IMR-90 (cell line): Measurements from ENCODE around the gene MPND. TPM values are rescaled to one million over a fixed set of nuclear protein-coding genes. Genes with fewer than 3 reads are reported as not detected.

Source experiments
- ATAC-seq: fragments of 200-7000 bp; cut with Tn5 transposase; 2 replicates; pipeline ENCODE4 v1.9.1; 2020; ENCODE audit warnings: low read depth, mild to moderate bottlenecking, moderate library complexity
- BruUV-seq: library from RNA; stranded (reverse); fragments of 400-500 nt; replicated peaks from 2 replicates; lab custom pipeline; 2021; lab: Mats Ljungman, UMichigan
- CTCF ChIA-PET: fragments of 300-600 bp; formaldehyde crosslinking; extraction: SDS; loops from one replicate; lab custom pipeline; 2021; ENCODE audit warnings: antibody characterized with exemption; lab: Yijun Ruan, JAX
- POLR2A ChIA-PET: fragments of 300-600 bp; sonication (Branson Sonifier 250); formaldehyde crosslinking; loops from one replicate; lab custom pipeline; 2022; ENCODE audit warnings: antibody characterized with exemption; ENCODE audit not compliant: unreplicated experiment; lab: Charles Lee
- DNase-seq: peaks from one replicate; pipeline ENCODE4 v3.0.0; 2013
- H2AFZ ChIP-seq: replicated peaks from 2 replicates; pipeline ENCODE3; 2013; ENCODE audit warnings: low read length, mild to moderate bottlenecking; ENCODE audit not compliant: poor library complexity
- H2AK5ac ChIP-seq: 2 replicates; pipeline ENCODE4 v1.6.1; 2013; ENCODE audit warnings: low read depth, low read length, inconsistent platforms
- H2AK9ac ChIP-seq: replicated peaks from 2 replicates; pipeline ENCODE3; 2013; ENCODE audit warnings: mild to moderate bottlenecking, low read depth, low read length, moderate library complexity; ENCODE audit not compliant: poor library complexity
- H2BK120ac ChIP-seq: 2 replicates; pipeline ENCODE4 v1.6.1; 2013; ENCODE audit warnings: low read depth, low read length, inconsistent platforms
- H2BK15ac ChIP-seq: 3 replicates; pipeline ENCODE4 v1.6.1; 2013; ENCODE audit warnings: low read depth, low read length, inconsistent platforms
- H2BK20ac ChIP-seq: 2 replicates; pipeline ENCODE4 v1.6.1; 2013; ENCODE audit warnings: low read depth, mild to moderate bottlenecking, inconsistent platforms, low read length, moderate library complexity
- H2BK5ac ChIP-seq: 2 replicates; pipeline ENCODE4 v1.6.1; 2013; ENCODE audit warnings: mild to moderate bottlenecking, low read depth, low read length, inconsistent platforms; ENCODE audit not compliant: poor library complexity, severe bottlenecking
- H3K14ac ChIP-seq: replicated peaks from 2 replicates; pipeline ENCODE4 v1.6.1; 2013; ENCODE audit warnings: low read depth, low read length, inconsistent platforms
- H3K18ac ChIP-seq: 2 replicates; pipeline ENCODE4 v1.6.1; 2013; ENCODE audit warnings: low read depth, low read length, control low read depth
- H3K23ac ChIP-seq: 2 replicates; pipeline ENCODE4 v1.6.1; 2013; ENCODE audit warnings: low read depth, low read length, inconsistent platforms
- H3K27ac ChIP-seq: 2 replicates; pipeline ENCODE4 v1.5.1; 2013; ENCODE audit warnings: mild to moderate bottlenecking, control low read depth, low read length; ENCODE audit not compliant: insufficient read depth
- H3K27me3 ChIP-seq: 2 replicates; pipeline ENCODE4 v1.6.1; 2013; ENCODE audit warnings: low read length; ENCODE audit not compliant: control insufficient read depth, insufficient read depth
- H3K36me3 ChIP-seq: 2 replicates; pipeline ENCODE4 v1.6.1; 2013; ENCODE audit warnings: low read length, mixed read lengths; ENCODE audit not compliant: control insufficient read depth, insufficient read depth
- H3K4ac ChIP-seq: 2 replicates; pipeline ENCODE4 v1.6.1; 2013; ENCODE audit warnings: low read depth, low read length, inconsistent platforms
- H3K4me1 ChIP-seq: 2 replicates; pipeline ENCODE4 v1.6.1; 2013; ENCODE audit warnings: low read length, mixed read lengths; ENCODE audit not compliant: control insufficient read depth, insufficient read depth
- H3K4me2 ChIP-seq: 2 replicates; pipeline ENCODE4 v1.6.1; 2013; ENCODE audit warnings: low read depth, mild to moderate bottlenecking, control low read depth, low read length, moderate library complexity
- H3K4me3 ChIP-seq: 2 replicates; pipeline ENCODE4 v1.5.1; 2013; ENCODE audit warnings: low read depth, mild to moderate bottlenecking, control low read depth, low read length, moderate library complexity; ENCODE audit not compliant: insufficient read depth
- H3K56ac ChIP-seq: 2 replicates; pipeline ENCODE4 v1.6.1; 2013; ENCODE audit warnings: low read length, inconsistent platforms; ENCODE audit not compliant: insufficient read depth; ENCODE audit errors: extremely low read depth
- H3K79me1 ChIP-seq, 2 experiments: 2 replicates each; pipeline ENCODE4 v1.6.1; 2013; ENCODE audit warnings: low read length in 2 of 2, inconsistent platforms in 1 of 2, low read depth in 1 of 2
- H3K9ac ChIP-seq: 2 replicates; pipeline ENCODE4 v1.6.1; 2013; ENCODE audit warnings: low read depth, low read length, control low read depth
- H3K9me1 ChIP-seq: 2 replicates; pipeline ENCODE4 v1.6.1; 2013; ENCODE audit warnings: low read length, inconsistent platforms; ENCODE audit not compliant: insufficient read depth
- H3K9me3 ChIP-seq: 2 replicates; pipeline ENCODE4 v1.6.1; 2013; ENCODE audit warnings: low read length; ENCODE audit not compliant: control insufficient read depth, insufficient read depth
- H4K20me1 ChIP-seq: 2 replicates; pipeline ENCODE4 v1.6.1; 2013; ENCODE audit warnings: low read length, inconsistent platforms; ENCODE audit not compliant: insufficient read depth
- H4K5ac ChIP-seq: 2 replicates; pipeline ENCODE4 v1.6.1; 2013; ENCODE audit warnings: mild to moderate bottlenecking, low read depth, low read length, control low read depth
- H4K8ac ChIP-seq, 2 experiments: 2 replicates each; pipeline ENCODE4 v1.6.1; 2013; ENCODE audit warnings: low read depth in 2 of 2, low read length in 2 of 2, control low read depth in 1 of 2, inconsistent platforms in 1 of 2
- H4K91ac ChIP-seq: 2 replicates; pipeline ENCODE4 v1.6.1; 2013; ENCODE audit warnings: low read depth, low read length, inconsistent platforms; ENCODE audit not compliant: insufficient read depth
- CHD1 ChIP-seq: IDR thresholded peaks from 2 replicates; pipeline ENCODE4 v1.6.1; 2012; ENCODE audit warnings: low read depth, low read length, improper control_type of control experiment
- FOS ChIP-seq: fragments of 150-350 bp; IDR thresholded peaks from 2 replicates; pipeline ENCODE4 v1.6.1; 2016; ENCODE audit warnings: low read depth, low read length
- MAZ ChIP-seq: IDR thresholded peaks from 2 replicates; pipeline ENCODE4 v1.6.1; 2012; ENCODE audit warnings: low read depth, mild to moderate bottlenecking, low read length, improper control_type of control experiment, moderate library complexity, borderline replicate concordance
- MXI1 ChIP-seq: IDR thresholded peaks from 2 replicates; pipeline ENCODE4 v1.6.1; 2012; ENCODE audit warnings: low read depth, mild to moderate bottlenecking, low read length, moderate library complexity, borderline replicate concordance
- NFE2L2 ChIP-seq: fragments of 150-350 bp; IDR thresholded peaks from 2 replicates; pipeline ENCODE4 v1.6.1; 2016; ENCODE audit warnings: low read depth, mild to moderate bottlenecking, low read length
- POLR2A ChIP-seq: IDR thresholded peaks from 2 replicates; pipeline ENCODE4 v1.6.1; 2012; ENCODE audit warnings: mild to moderate bottlenecking, low read depth, low read length
- WGBS, 2 experiments: methylation state at CpG; one replicate each; pipeline versions ENCODE4 v1.1.5 to v1.1.7; 2013; ENCODE audit warnings: missing lambda C conversion rate in 2 of 2; ENCODE audit not compliant: insufficient read length in 1 of 2; ENCODE audit errors: extremely low coverage in 2 of 2; 5-methylcytosine and 5-hydroxymethylcytosine counted together
- dilution Hi-C: fragments of 300-500 bp; cut with HindIII; formaldehyde crosslinking; loops from one replicate; pipeline ENCODE4 v1.14.3; 2018; ENCODE audit warnings: low sequenced_read_pairs; ENCODE audit not compliant: unreplicated experiment
- in situ Hi-C: fragments of 300-500 bp; cut with MboI; formaldehyde crosslinking; loops from 3 replicates; pipeline ENCODE4 v1.14.3; 2019; ENCODE audit warnings: low sequenced_read_pairs, inconsistent platforms, mixed read lengths
- intact Hi-C: fragments of 100-400 bp; cut with micrococcal nuclease; formaldehyde crosslinking; loops from 2 replicates; pipeline ENCODE4 v1.10.0; 2022
- polyA plus RNA-seq, 3 experiments: library from polyadenylated mRNA; depleted of rRNA; stranded (reverse); fragments of >200 nt; gene quantifications; 2 replicates each; pipeline ENCODE4 v1.2.3, GENCODE V29; 2012; ENCODE audit warnings: low replicate concordance in 1 of 3
- total RNA-seq: library from RNA; depleted of rRNA; stranded (reverse); fragments of >200 nt; gene quantifications from 2 replicates; pipeline ENCODE4 v1.2.3, GENCODE V29; 2012

Gene MPND
- total and polyA plus RNA-seq, 2 of the 4 experiments (the other 2 are of a cell fraction): 2.3 to 8.1 TPM

GRCh38 chr19:4350111-4350510, 6.7 kb downstream of the MPND start:
- H3K9me3 ChIP-seq: no peaks in the 10 kb centered on the region
- H3K36me3 ChIP-seq: peaks cover 13% of the 10 kb centered on the region
- WGBS, 2 experiments: 58% methylated on average over 2 of the region's 8 CpGs; no CpG with 5 or more reads in 1 of the 2 experiments
- H3K14ac ChIP-seq: no peak overlapping the region
- no peak overlapping the region for H4K8ac ChIP-seq
- TF ChIP-seq MAZ (no peak), CHD1 (no peak), NFE2L2 (no peak), POLR2A (no peak), MXI1 (no peak), FOS (no peak)
- H2BK120ac ChIP-seq: no peak overlapping the region
- peaks cover 0 to 4% of the 10 kb centered on the region in 2 experiments; a peak in 1 of 4 replicates for H3K79me1 ChIP-seq
- CTCF ChIA-PET: no interaction called here
- no peak overlapping the region for H2AFZ ChIP-seq
- DNase-seq (no peak), ATAC-seq (no peak)
- dilution Hi-C loops: no loop called here
- no peak overlapping the region for H2BK5ac ChIP-seq
- H3K23ac ChIP-seq: no peak overlapping the region
- no peak overlapping the region for H2AK9ac ChIP-seq
- H2BK20ac ChIP-seq: no peak overlapping the region
- intact Hi-C loops: no loop called here
- no peak overlapping the region for H2BK15ac ChIP-seq
- H3K9me1 ChIP-seq: no peaks in the 10 kb centered on the region
- H3K27ac ChIP-seq: no peak overlapping the region
- BruUV-seq: no TSS peak
- no peaks in the 10 kb centered on the region for H3K4me1 ChIP-seq
- no peak overlapping the region for H3K9ac ChIP-seq
- H3K27me3 ChIP-seq: no peaks in the 10 kb centered on the region
- POLR2A ChIA-PET: no interaction called here
- H3K4me2 ChIP-seq: no peak overlapping the region
- in situ Hi-C loops: loop anchor here (5.0 kb wide), 1 partner anchor 83 kb away; no protein-coding TSS in a partner anchor
- H4K91ac ChIP-seq: no peak overlapping the region
- no peak overlapping the region for H4K5ac ChIP-seq
- H4K20me1 ChIP-seq: no peaks in the 10 kb centered on the region; the same call in 1 of the 2 replicates
- H3K18ac ChIP-seq: no peak overlapping the region
- H2AK5ac ChIP-seq: no peak overlapping the region
- H3K4ac ChIP-seq: no peak overlapping the region
- no peak overlapping the region for H3K4me3 ChIP-seq
- no peak overlapping the region for H3K56ac ChIP-seq
